MM.1S (cell line): ENCODE results near the gene HRH2.
A peak's percentile ranks its signal among the peaks of the same experiment; 100 is the strongest.

Experiments
- DNase-seq: peaks from one replicate; pipeline ENCODE4 v3.0.0-alpha.2; 2015
- H2AFZ ChIP-seq: fragments of 300-600 bp; sonication (generic); 2 replicates; pipeline ENCODE4 v1.6.0; 2016; ENCODE audit warnings: antibody characterized with exemption, low read length
- H3F3A ChIP-seq: fragments of 300-600 bp; sonication (generic); 2 replicates; pipeline ENCODE4 v1.6.1; 2016; ENCODE audit warnings: mild to moderate bottlenecking, antibody characterized with exemption, low read length, moderate library complexity, mixed read lengths; ENCODE audit not compliant: insufficient read depth
- H3K27ac ChIP-seq: fragments of 300-600 bp; sonication (generic); 2 replicates; pipeline ENCODE4 v1.5.1; 2016; ENCODE audit warnings: mild to moderate bottlenecking, low read length
- H3K27me3 ChIP-seq: fragments of 300-600 bp; sonication (generic); replicated peaks from 2 replicates; pipeline ENCODE4 v1.6.0; 2016; ENCODE audit warnings: low read length; ENCODE audit not compliant: insufficient read depth
- H3K36me3 ChIP-seq: fragments of 300-600 bp; sonication (generic); replicated peaks from 2 replicates; pipeline ENCODE4 v1.6.1; 2016; ENCODE audit warnings: mild to moderate bottlenecking, low read length, mixed read lengths; ENCODE audit not compliant: insufficient read depth
- H3K4me1 ChIP-seq: fragments of 300-600 bp; sonication (generic); 2 replicates; pipeline ENCODE4 v1.6.1; 2016; ENCODE audit warnings: low read length, mixed read lengths
- H3K4me2 ChIP-seq: fragments of 300-600 bp; sonication (generic); 2 replicates; pipeline ENCODE4 v1.6.0; 2016; ENCODE audit warnings: low read depth, low read length
- H3K4me3 ChIP-seq: fragments of 300-600 bp; sonication (generic); 2 replicates; pipeline ENCODE4 v1.5.1; 2016; ENCODE audit warnings: low read length, mixed read lengths
- H3K79me2 ChIP-seq: fragments of 300-600 bp; sonication (generic); 2 replicates; pipeline ENCODE4 v1.6.1; 2016; ENCODE audit warnings: mixed run types, low read length, mixed read lengths
- H3K9ac ChIP-seq: fragments of 300-600 bp; sonication (generic); 2 replicates; pipeline ENCODE4 v1.6.1; 2016; ENCODE audit warnings: low read length, mixed read lengths
- H3K9me2 ChIP-seq: fragments of 300-600 bp; sonication (generic); replicated peaks from 2 replicates; pipeline ENCODE4 v1.6.1; 2016; ENCODE audit warnings: mild to moderate bottlenecking, low read length, mixed read lengths; ENCODE audit not compliant: insufficient read depth
- H3K9me3 ChIP-seq: fragments of 300-600 bp; sonication (generic); replicated peaks from 2 replicates; pipeline ENCODE4 v1.6.1; 2016; ENCODE audit warnings: mild to moderate bottlenecking, low read length, mixed read lengths; ENCODE audit not compliant: insufficient read depth
- H4K20me1 ChIP-seq: fragments of 300-600 bp; sonication (generic); 2 replicates; pipeline ENCODE4 v1.6.1; 2016; ENCODE audit warnings: mild to moderate bottlenecking, low read length, moderate library complexity, mixed read lengths; ENCODE audit not compliant: insufficient read depth
- CTCF ChIP-seq: fragments of 300-600 bp; sonication (generic); IDR thresholded peaks from 2 replicates; pipeline ENCODE4 v1.5.1; 2016; ENCODE audit warnings: antibody characterized with exemption, low read length, mixed read lengths
- EZH2 ChIP-seq: fragments of 300-600 bp; sonication (generic); optimal IDR thresholded peaks from 2 replicates; pipeline ENCODE3; 2017; ENCODE audit warnings: low read depth, mild to moderate bottlenecking, antibody characterized with exemption, low read length, mixed read lengths
- EZH2phosphoT487 ChIP-seq: fragments of 300-600 bp; sonication (generic); IDR thresholded peaks from 2 replicates; pipeline ENCODE4 v1.6.1; 2018; ENCODE audit warnings: antibody characterized with exemption, low read length

HRH2 gene

GRCh38 chr5:175656966-175657365 is 905 bp upstream of the HRH2 start:
- Histone ChIP-seq H4K20me1 (peaks cover 11% of the 10 kb centered on the region), H3K79me2 (peaks cover 44% of the 10 kb centered on the region), H3K4me2 (peak overlapping the region; percentile 83), H3K9me3 (no peaks in the 10 kb centered on the region), H3K27ac (peak overlapping the region; percentile 77), H3K4me3 (peak overlapping the region; percentile 98), H3K4me1 (peaks cover 65% of the 10 kb centered on the region), H3K36me3 (0 out of 2 replicates have a peak, but pooled peaks cover 4% of the 10 kb centered on the region), H3K9me2 (no peaks in the 10 kb centered on the region), H3F3A (peaks cover 51% of the 10 kb centered on the region), H3K9ac (peak overlapping the region; percentile 64; the same call in 1 of the 2 replicates), H3K27me3 (no peaks in the 10 kb centered on the region), H2AFZ (no peak overlapping the region; the same call in 1 of the 2 replicates)
- no peak for DNase-seq
- TF ChIP-seq EZH2phosphoT487 (no peak), EZH2 (no peak), CTCF (no peak)

GRCh38 chr5:175658299-175659145 is 651 bp downstream of the HRH2 start:
- no peaks in the 10 kb centered on the region for H3K27me3 ChIP-seq
- H3K36me3 ChIP-seq = 0 out of 2 replicates have a peak, but pooled peaks cover 4% of the 10 kb centered on the region
- H2AFZ ChIP-seq = peak overlapping the region; percentile 65
- peaks cover 15% of the 10 kb centered on the region for H4K20me1 ChIP-seq
- H3K9me2 ChIP-seq = no peaks in the 10 kb centered on the region
- peak overlapping the region; percentile 82 for H3K4me2 ChIP-seq
- no peaks in the 10 kb centered on the region for H3K9me3 ChIP-seq
- H3K27ac ChIP-seq = peak overlapping the region; percentile 44; the same call in 1 of the 2 replicates
- peaks cover 36% of the 10 kb centered on the region for H3F3A ChIP-seq
- peaks cover 59% of the 10 kb centered on the region for H3K79me2 ChIP-seq
- peak; percentile 69 for DNase-seq
- H3K4me3 ChIP-seq = peak overlapping the region; percentile 98
- peaks cover 51% of the 10 kb centered on the region for H3K4me1 ChIP-seq
- TF ChIP-seq CTCF (peak; percentile 59), EZH2phosphoT487 (no peak), EZH2 (no peak)
- H3K9ac ChIP-seq = peak overlapping the region; percentile 78

- no peak for TF ChIP-seq EZH2
- TF ChIP-seq CTCF = no peak
- no peak for TF ChIP-seq EZH2phosphoT487
- no peak for DNase-seq
- H3F3A ChIP-seq = peaks cover 24% of the 10 kb centered on the region
- no peaks in the 10 kb centered on the region for H3K9me3 ChIP-seq
- H3K9ac ChIP-seq = no peak overlapping the region
- no peaks in the 10 kb centered on the region for H3K9me2 ChIP-seq
- H4K20me1 ChIP-seq = peaks cover 20% of the 10 kb centered on the region
- peak overlapping the region; percentile 82 for H3K4me2 ChIP-seq
- no peak overlapping the region for H3K27ac ChIP-seq
- H2AFZ ChIP-seq = no peak overlapping the region
- 0 out of 2 replicates have a peak, but pooled peaks cover 4% of the 10 kb centered on the region for H3K36me3 ChIP-seq
- H3K4me3 ChIP-seq = peak overlapping the region; percentile 98; the same call in 1 of the 2 replicates
- peaks cover 71% of the 10 kb centered on the region for H3K79me2 ChIP-seq
- no peaks in the 10 kb centered on the region for H3K27me3 ChIP-seq
- peaks cover 40% of the 10 kb centered on the region for H3K4me1 ChIP-seq
These were observed 1.8 kb downstream of the HRH2 start for GRCh38 chr5:175659546-175660253.
